HS-27A (cell line): ENCODE results near the gene STK32A.
"Not testable (repeated sequence)": the region's sequence is repeated elsewhere in the genome, so short reads cannot be mapped to it uniquely, and the experiment has no call there.

Experiments
- DNase-seq: peaks from one replicate; pipeline ENCODE4 v3.0.0-alpha.2; 2012; ENCODE audit warnings: low read depth, missing footprints

Gene STK32A

GRCh38 chr5:147234825-147235635, at the start of gene STK32A:
STK32A (plus strand) TSS chr5:147235026; CDS start chr5:147239635, 4,609 bp downstream.
- no peak for DNase-seq

DNA sequence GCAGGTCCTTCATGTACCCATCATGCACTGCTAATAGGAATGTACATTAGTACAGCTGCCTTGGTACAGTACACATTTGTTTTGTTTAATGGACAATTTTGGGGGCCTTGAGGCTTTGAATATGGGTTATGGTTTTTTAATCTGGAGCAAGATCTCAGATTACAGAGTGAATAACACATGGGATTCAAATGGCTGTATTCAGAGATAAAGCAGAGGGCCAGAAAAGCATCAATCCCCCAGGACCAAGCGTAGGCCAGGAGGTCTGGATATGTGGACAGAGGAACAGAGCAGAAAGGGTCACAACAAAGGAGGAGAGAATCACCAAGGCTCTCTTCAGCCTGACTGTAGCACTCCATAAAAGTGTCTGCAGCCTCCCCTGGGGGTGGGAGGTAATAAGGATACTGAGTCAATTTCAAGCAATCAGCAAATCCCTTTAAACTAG, 47.7 kb upstream of the STK32A start:
- DNase-seq, result no peak

- DNase-seq, result no peak
Measured at GRCh38 chr5:147188200-147189108, 46.4 kb upstream of the STK32A start.

GRCh38 chr5:147189109-147189424, 45.8 kb upstream of the STK32A start:
- no peak for DNase-seq

GRCh38 chr5:147190331-147190730, 44.5 kb upstream of the STK32A start:
- no peak for DNase-seq

DNA sequence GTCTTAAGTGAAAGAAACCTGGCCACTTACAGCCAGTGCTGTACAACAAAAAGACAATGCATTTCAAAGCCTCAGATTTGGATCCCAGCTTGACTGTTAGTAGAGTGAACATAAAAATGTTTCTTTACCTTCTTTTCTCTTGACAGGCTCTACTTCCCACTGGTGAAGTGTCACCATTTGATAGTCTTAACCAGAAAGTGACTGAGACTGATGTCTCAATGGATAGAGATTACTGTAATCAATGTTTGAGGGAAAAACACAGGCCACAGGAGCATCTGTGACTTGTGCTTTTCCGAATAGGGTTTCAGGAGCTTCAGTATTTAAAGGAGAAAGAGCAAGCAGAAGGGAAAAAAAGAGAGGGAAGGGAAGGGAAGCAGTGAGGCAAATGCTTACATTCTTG, 41.7 kb upstream of the STK32A start:
- DNase-seq, result no peak

- DNase-seq, result no peak
Measured at GRCh38 chr5:147200004-147200403, 34.8 kb upstream of the STK32A start.

DNA sequence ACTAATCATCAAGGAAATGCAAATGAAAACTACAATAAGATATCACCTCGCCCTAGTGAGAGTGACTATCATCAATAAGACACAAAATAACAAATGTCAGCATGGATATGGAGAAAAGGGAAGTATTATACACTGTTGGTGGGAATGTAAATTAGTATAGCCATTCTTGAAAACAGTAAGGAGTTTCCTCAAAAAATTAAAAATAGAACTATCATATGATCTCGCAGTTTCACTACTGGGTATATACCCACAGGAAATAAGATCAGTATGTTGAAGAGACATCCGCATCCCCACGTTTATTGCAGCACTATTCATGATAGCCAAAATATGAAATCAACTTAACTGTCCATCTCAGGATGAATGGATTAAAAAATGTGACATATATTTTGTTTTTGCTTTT, 31.6 kb upstream of the STK32A start:
- DNase-seq, result no peak

GRCh38 chr5:147204576-147204975, 30.2 kb upstream of the STK32A start:
- DNase-seq, result no peak

- no peak for DNase-seq
Measured at GRCh38 chr5:147208134-147208533, 26.7 kb upstream of the STK32A start.

DNA sequence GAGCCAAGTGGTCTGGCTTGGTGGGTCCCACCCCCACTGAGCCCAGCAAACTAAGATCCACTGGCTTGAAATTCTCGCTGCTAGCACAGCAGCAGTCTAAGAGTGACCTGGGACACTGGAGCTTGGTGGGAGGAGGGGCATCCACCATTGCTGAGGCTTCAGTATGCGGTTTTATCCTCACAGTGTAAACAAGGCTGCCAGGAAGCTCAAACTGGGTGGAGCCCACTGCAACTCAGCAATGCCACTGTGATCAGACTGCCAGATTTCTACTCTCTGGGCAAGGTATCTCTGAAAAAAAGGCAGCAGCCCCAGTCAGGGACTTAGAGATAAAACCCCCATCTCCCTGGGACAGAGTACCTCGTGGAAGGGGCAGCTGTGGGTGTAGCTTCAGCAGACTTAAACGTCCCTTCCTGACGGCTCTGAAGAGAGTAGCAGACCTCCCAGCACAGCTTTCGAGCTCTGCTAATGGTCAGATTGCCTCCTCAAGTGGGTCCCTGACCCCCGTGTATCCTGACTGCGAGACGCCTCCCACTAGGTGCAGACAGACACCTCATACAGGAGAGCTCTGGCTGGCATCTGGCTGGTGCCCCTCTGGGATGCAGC, 18.2 kb upstream of the STK32A start:
- DNase-seq, result no peak

- DNase-seq, result no peak
Measured at GRCh38 chr5:147223343-147223742, 11.5 kb upstream of the STK32A start.

DNA sequence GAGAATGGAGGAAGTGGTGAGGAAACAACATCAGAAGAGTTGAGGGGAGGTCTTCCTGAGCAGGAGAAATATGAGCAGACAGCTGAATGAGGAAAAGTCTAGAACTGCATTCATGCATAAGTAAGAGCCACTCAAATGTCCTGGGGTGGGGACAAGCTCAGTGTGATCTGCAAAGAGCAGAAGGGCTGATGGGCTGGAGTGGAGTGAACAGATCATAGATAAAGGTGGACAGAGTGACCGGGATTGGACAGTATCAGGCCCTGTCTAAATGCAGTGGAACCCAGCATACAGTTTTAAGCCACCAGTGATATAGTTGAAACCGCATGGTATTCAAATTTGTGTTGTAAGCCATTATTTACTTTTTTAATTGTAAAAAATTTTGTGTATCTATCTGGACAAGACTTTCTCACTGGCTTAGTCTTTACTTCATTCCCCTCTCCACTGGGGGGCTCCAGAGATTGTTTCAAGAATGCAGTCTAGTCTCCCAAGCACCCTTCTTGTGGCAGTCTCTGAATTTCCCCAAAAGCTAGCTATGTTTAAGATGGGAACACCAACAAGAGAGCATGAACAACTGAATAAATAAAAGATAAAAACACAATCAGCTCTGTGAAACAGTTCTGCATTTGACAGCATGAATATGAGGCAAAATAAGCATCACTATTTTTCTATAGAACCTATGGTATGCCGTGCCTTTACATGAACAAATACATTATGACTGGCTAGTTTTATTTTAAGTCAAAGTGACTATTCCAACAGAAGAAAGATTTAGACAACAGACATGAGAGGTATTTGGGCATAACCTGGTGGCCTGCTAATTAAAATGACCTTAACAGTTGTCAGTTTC, 10.7 kb upstream of the STK32A start:
- no peak for DNase-seq

DNA sequence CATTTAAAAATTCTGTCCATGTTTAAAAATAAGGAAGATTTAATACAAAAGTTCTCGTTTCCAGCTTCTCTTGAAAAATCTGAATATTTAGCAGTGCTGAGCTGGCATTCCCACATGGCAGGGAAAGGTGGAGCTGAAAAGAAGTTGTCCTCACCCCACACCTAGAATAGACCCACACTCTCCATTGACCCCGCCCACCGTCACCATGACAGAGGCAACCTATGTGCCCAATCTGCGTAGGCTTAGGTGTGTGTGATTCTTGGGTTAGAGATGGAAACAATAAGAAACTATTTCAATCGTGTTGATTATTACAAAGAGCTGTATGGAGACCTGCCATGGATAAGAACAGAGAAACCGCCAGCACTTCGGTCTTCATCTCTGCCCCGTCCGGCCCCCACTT, 8.9 kb upstream of the STK32A start:
- no peak for DNase-seq

DNA sequence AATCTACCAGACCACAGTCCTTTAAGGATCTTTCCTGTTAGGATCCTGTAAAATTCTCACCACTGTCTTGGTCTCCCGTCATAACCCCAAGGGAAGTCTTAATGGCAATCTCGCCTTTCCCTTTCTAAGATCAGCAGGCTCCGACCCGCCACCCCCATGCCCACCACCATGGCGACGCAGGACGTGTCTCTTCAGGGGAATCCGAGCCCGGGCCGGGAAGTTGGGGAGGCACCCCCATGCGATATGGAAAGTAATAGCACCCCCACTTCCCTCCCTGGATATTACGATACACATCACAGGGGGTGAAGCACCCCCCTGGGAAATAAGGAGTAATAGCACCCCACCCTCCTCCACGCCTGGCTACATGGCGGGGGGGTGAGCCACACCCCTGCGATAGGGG, 8.3 kb upstream of the STK32A start:
- DNase-seq, result no peak

DNA sequence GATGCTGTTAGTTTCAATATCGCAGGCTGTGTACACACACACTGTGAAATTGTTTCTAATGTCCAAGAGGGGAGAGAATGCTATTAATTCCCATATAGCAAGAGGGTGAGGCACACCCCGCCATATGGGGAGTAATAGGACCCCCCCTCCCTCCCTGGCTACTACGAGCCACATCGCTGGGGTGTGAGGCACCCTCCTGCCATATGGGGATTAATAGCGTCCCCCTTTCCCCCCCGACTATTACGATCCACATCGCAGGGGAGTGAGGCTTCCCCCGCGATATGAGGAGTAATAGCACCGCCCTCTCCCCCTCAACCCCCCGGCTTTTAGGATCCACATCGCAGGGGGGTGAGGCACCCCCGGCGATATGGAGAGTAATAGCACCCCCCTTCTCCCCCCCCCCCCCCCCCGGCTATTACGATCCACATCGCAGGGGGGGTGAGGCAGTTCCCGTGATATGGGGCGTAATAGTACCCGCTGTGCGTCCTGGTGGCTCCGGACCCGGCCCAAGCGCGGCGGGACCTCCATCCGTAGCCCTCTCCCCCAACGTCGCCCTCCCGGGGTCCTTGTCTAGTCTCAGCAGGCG, 494 bp upstream of the STK32A start:
- no peak for DNase-seq

- DNase-seq, result no peak
Measured at GRCh38 chr5:147240266-147240985, 5.6 kb downstream of the STK32A start.

- not testable (repeated sequence) for DNase-seq
Measured at GRCh38 chr5:147243238-147243637, 8.4 kb downstream of the STK32A start.

- DNase-seq, result no peak
Measured at GRCh38 chr5:147245381-147246165, 10.7 kb downstream of the STK32A start.

DNA sequence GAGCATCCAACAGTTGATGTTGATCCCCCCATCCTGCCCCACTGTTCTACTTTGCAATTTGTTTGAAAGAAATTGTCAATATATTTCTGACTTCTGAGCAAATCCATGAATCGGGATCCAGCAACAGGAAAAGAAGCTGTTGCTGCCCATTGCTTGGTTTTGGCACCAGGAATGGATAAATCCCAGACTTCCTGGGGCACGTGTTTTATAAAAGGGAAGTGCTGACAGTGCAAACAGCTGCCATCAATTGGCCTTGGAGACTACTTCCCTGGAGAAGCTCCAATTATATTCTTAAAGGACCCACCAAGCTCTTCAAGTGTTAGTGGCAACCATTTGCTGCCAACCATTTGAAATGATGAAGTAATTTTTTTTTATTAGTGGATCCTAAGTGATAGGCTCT, 13.7 kb downstream of the STK32A start:
- no peak for DNase-seq
